Keratinocyte (primary cell): Measurements from ENCODE around the gene CYFIP1. TPM values are rescaled to one million over a fixed set of nuclear protein-coding genes. Genes with fewer than 3 reads are reported as not detected.

Source experiments
- DNase-seq: peaks from one replicate; pipeline ENCODE4 v3.0.0-alpha.2; 2011; ENCODE audit warnings: low read depth, missing footprints, low spot score
- FAIRE-seq: peaks from 2 replicates; lab custom pipeline; 2011; peaks lifted over from hg19 to GRCh38; lab: Jason Lieb, UNC
- H2AFZ ChIP-seq: 2 replicates; pipeline ENCODE4 v1.6.0; 2012; ENCODE audit warnings: low read length, control low read depth, inconsistent platforms; ENCODE audit not compliant: control insufficient read depth
- H3K27ac ChIP-seq: 2 replicates; pipeline ENCODE4 v1.5.1; 2011; ENCODE audit warnings: low read length; ENCODE audit not compliant: control insufficient read depth, insufficient read depth
- H3K27me3 ChIP-seq: 3 replicates; pipeline ENCODE4 v1.6.0; 2011; ENCODE audit warnings: low read length; ENCODE audit not compliant: control insufficient read depth, insufficient read depth; ENCODE audit errors: extremely low read depth
- H3K36me3 ChIP-seq, 2 experiments: 2 replicates in 1 of 2; 3 replicates in 1 of 2; pipeline ENCODE4 v1.5.1; 2011; ENCODE audit warnings: low read length in 2 of 2, mild to moderate bottlenecking in 1 of 2; ENCODE audit not compliant: control insufficient read depth in 2 of 2, insufficient read depth in 2 of 2; ENCODE audit errors: extremely low read depth in 1 of 2
- H3K4me1 ChIP-seq: 3 replicates; pipeline ENCODE4 v1.5.1; 2011; ENCODE audit warnings: low read length; ENCODE audit not compliant: control insufficient read depth, insufficient read depth; ENCODE audit errors: extremely low read depth
- H3K4me2 ChIP-seq: 3 replicates; pipeline ENCODE4 v1.6.0; 2011; ENCODE audit warnings: low read depth, low read length; ENCODE audit not compliant: control insufficient read depth, insufficient read depth; ENCODE audit errors: extremely low read depth
- H3K4me3 ChIP-seq, 3 experiments: fragments of 200-600 bp in 1 of 3; sonication (generic) in 1 of 3; 2 replicates in 2 of 3; 3 replicates in 1 of 3; pipeline ENCODE4 v1.5.1; 2011 to 2016; ENCODE audit warnings: low read length in 3 of 3, mild to moderate bottlenecking in 3 of 3, control low read depth in 2 of 3, inconsistent platforms in 1 of 3, low read depth in 1 of 3, mixed read lengths in 1 of 3, mixed run types in 1 of 3, moderate library complexity in 1 of 3; ENCODE audit not compliant: control insufficient read depth in 2 of 3, insufficient read depth in 2 of 3; ENCODE audit errors: extremely low read depth in 1 of 3
- H3K79me2 ChIP-seq: 2 replicates; pipeline ENCODE4 v1.6.0; 2012; ENCODE audit warnings: low read length; ENCODE audit not compliant: control insufficient read depth, insufficient read depth
- H3K9ac ChIP-seq: 3 replicates; pipeline ENCODE4 v1.6.0; 2011; ENCODE audit warnings: low read length; ENCODE audit not compliant: control insufficient read depth, insufficient read depth; ENCODE audit errors: extremely low read depth
- H3K9me1 ChIP-seq: 3 replicates; pipeline ENCODE4 v1.6.0; 2011; ENCODE audit warnings: low read length; ENCODE audit not compliant: control insufficient read depth, insufficient read depth; ENCODE audit errors: extremely low read depth
- H3K9me3 ChIP-seq: 2 replicates; pipeline ENCODE4 v1.5.1; 2012; ENCODE audit warnings: low read depth, low read length; ENCODE audit not compliant: control insufficient read depth
- H4K20me1 ChIP-seq: 3 replicates; pipeline ENCODE4 v1.6.0; 2011; ENCODE audit warnings: low read length; ENCODE audit not compliant: control insufficient read depth, insufficient read depth; ENCODE audit errors: extremely low read depth
- CTCF ChIP-seq, 3 experiments: IDR thresholded peaks in 1 of 3; conservative IDR thresholded peaks in 1 of 3; optimal IDR thresholded peaks in 1 of 3; 2 replicates in 2 of 3; 3 replicates in 1 of 3; pipeline versions ENCODE3 to v1.5.1; 2011; ENCODE audit warnings: low read length in 3 of 3, mild to moderate bottlenecking in 3 of 3, moderate library complexity in 2 of 3, control low read depth in 1 of 3, inconsistent platforms in 1 of 3; ENCODE audit not compliant: insufficient read depth in 2 of 3; ENCODE audit errors: extremely low read depth in 1 of 3
- EZH2 ChIP-seq: IDR thresholded peaks from one replicate; pipeline ENCODE4 v1.6.1; 2012; ENCODE audit warnings: inconsistent platforms, mild to moderate bottlenecking, low read length, moderate library complexity
- dilution Hi-C: fragments of 300-500 bp; cut with MboI; formaldehyde crosslinking; loops from one replicate; pipeline ENCODE4 v1.7.0; 2020; ENCODE audit warnings: low sequenced_read_pairs; ENCODE audit not compliant: extremely low pct_ligation_motif_present
- polyA plus RNA-seq, 5 experiments: library from polyadenylated mRNA; depleted of rRNA in 3 of 5; stranded (reverse) in 3 of 5; stranded (forward) in 1 of 5; unstranded in 1 of 5; fragments of >200 nt; gene quantifications; 1 replicate in 1 of 5; 2 replicates in 3 of 5; 3 replicates in 1 of 5; pipeline versions ENCODE4 v1.2.1 to v1.2.3, GENCODE V29; 2011 to 2012; ENCODE audit warnings: missing spikeins in 2 of 5, low read depth in 1 of 5, low replicate concordance in 1 of 5

Gene CYFIP1
- polyA plus RNA-seq, 1 donor (not counting 4 experiments of a cell fraction or from before 2014, with no cell fraction given) = 72.3 TPM

- Histone ChIP-seq H3K9me3 (no peaks in the 10 kb centered on the region), H3K4me1 (no peaks in the 10 kb centered on the region), H3K4me3 (no peak overlapping the region), H3K9me1 (no peaks in the 10 kb centered on the region), H3K27ac (no peak overlapping the region), H3K4me2 (no peak overlapping the region), H3K79me2 (peaks cover 12% of the 10 kb centered on the region), H3K27me3 (no peaks in the 10 kb centered on the region), H4K20me1 (no peaks in the 10 kb centered on the region), H3K36me3 (peaks cover 17 to 26% of the 10 kb centered on the region in 2 experiments), H3K9ac (no peak overlapping the region), H2AFZ (no peak overlapping the region)
- DNase-seq (no peak), FAIRE-seq (no peak)
- dilution Hi-C loops = no loop called here
- TF ChIP-seq EZH2 (no peak), CTCF (optimal IDR thresholded peaks at IDR 0.05 in 1 of 3, IDR thresholded peaks at IDR 0.05 in 1 of 3, conservative IDR thresholded peaks at IDR 0.05 in 1 of 3; ENCODE audit: extremely low read depth in 1 of 3, insufficient read depth in 2 of 3, low read length in 3 of 3) (no peak)
Observed at GRCh38 chr15:22863356-22863755, 116.8 kb downstream of the CYFIP1 start.

GRCh38 chr15:22861161-22861560 is 119.0 kb downstream of the CYFIP1 start:
- H3K4me3 ChIP-seq = no peak overlapping the region
- H3K9me1 ChIP-seq = no peaks in the 10 kb centered on the region
- H3K4me1 ChIP-seq = no peaks in the 10 kb centered on the region
- no peaks in the 10 kb centered on the region for H4K20me1 ChIP-seq
- dilution Hi-C loops = no loop called here
- H3K9ac ChIP-seq = no peak overlapping the region
- peaks cover 13 to 15% of the 10 kb centered on the region in 2 experiments for H3K36me3 ChIP-seq
- H3K4me2 ChIP-seq = no peak overlapping the region
- TF ChIP-seq EZH2 (no peak), CTCF (optimal IDR thresholded peaks at IDR 0.05 in 1 of 3, IDR thresholded peaks at IDR 0.05 in 1 of 3, conservative IDR thresholded peaks at IDR 0.05 in 1 of 3; ENCODE audit: extremely low read depth in 1 of 3, insufficient read depth in 2 of 3, low read length in 3 of 3) (no peak)
- DNase-seq (no peak), FAIRE-seq (no peak)
- no peaks in the 10 kb centered on the region for H3K9me3 ChIP-seq
- H3K27me3 ChIP-seq = no peaks in the 10 kb centered on the region
- H3K27ac ChIP-seq = no peak overlapping the region
- no peak overlapping the region for H2AFZ ChIP-seq
- peaks cover 12% of the 10 kb centered on the region for H3K79me2 ChIP-seq
